ENCODE measurements around the gene PPT1.

DNA sequence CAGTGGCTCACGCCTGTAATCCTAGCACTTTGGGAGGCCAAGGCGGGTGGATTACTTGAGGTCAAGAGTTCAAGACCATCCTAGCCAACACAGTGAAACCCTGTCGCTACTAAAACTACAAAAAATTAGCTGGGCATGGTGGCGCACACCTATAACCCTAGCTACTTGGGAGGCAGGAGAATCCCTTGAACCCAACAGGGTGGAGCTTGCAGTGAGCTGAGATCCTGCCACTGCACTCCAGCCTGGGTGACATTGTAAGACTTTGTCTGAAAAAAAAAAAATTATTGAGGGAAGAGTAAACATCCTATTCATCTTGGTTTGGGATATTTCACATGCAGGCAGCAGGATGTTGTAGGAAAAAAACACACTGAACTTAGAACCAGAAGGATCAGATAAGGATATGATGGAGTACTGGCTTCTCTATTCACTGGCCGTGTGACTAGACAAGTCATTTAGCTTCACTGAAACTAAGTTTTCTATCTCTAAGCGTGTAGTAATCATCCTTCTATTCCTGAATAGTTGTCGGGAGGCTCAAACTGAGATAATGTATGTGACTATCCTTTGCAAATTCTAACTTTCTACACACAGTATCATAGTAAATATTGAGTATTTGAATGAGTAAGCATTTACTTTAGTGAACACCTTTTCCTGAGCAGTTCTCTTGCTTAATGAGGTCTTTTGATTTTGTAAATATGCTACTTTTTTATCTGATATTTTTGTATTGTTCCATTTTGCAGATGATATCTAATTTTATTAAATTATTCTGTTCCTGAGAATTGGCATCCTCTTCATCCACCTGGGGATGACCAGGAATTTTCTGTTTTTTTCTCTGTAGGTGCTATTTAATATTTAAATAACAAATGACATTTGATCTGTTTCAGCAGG lies 38.4 kb downstream of the PPT1 start:
- TF ChIP-seq, protein P1, sequence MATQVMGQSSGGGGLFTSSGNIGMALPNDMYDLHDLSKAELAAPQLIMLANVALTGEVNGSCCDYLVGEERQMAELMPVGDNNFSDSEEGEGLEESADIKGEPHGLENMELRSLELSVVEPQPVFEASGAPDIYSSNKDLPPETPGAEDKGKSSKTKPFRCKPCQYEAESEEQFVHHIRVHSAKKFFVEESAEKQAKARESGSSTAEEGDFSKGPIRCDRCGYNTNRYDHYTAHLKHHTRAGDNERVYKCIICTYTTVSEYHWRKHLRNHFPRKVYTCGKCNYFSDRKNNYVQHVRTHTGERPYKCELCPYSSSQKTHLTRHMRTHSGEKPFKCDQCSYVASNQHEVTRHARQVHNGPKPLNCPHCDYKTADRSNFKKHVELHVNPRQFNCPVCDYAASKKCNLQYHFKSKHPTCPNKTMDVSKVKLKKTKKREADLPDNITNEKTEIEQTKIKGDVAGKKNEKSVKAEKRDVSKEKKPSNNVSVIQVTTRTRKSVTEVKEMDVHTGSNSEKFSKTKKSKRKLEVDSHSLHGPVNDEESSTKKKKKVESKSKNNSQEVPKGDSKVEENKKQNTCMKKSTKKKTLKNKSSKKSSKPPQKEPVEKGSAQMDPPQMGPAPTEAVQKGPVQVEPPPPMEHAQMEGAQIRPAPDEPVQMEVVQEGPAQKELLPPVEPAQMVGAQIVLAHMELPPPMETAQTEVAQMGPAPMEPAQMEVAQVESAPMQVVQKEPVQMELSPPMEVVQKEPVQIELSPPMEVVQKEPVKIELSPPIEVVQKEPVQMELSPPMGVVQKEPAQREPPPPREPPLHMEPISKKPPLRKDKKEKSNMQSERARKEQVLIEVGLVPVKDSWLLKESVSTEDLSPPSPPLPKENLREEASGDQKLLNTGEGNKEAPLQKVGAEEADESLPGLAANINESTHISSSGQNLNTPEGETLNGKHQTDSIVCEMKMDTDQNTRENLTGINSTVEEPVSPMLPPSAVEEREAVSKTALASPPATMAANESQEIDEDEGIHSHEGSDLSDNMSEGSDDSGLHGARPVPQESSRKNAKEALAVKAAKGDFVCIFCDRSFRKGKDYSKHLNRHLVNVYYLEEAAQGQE (IDR thresholded peaks at IDR 0.05; ENCODE audit: low read depth, low read length): no peak
- TF ChIP-seq GABPA (IDR thresholded peaks at IDR 0.05; ENCODE audit: low read depth): no peak

Measured in SK-N-SH (cell line).